ENCODE data around the gene CNPPD1. TPM values are rescaled to one million over a fixed set of nuclear protein-coding genes. Genes with fewer than 3 reads are reported as not detected.

CNPPD1 gene
- total RNA-seq, 1 donor from 2014 or later: 61.5 TPM

DNA sequence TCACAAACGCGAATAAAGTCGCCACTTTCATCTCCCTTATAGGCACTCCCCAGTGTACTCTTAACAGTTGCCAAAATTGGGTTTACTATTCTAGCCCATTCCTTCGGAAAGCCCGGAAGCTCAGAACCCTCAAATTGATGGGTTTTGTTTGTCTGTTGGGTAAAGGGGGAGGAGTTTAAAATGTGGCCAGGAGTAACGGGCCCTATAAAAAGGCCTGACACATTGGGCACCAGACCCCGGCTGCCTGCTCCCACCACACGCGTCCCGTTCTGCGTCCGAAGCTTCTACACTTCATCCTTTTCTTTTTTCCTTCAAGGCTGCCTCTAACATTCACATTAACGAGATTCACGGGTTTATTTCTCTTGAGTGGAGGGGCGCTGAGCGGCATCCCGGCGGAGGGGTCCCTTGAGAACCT is 16.9 kb downstream of the CNPPD1 start:
- Mint-ChIP-seq H3K9me3 (ENCODE audit: unreplicated experiment) (peaks cover 5% of the 10 kb centered on the region), H3K4me1 (ENCODE audit: low read depth, unreplicated experiment) (peaks cover 8% of the 10 kb centered on the region), H3K36me3 (ENCODE audit: unreplicated experiment) (no peaks in the 10 kb centered on the region), H3K27me3 (ENCODE audit: unreplicated experiment) (peaks cover 9% of the 10 kb centered on the region), H3K4me3 (ENCODE audit: unreplicated experiment) (peak overlapping the region; percentile 90), H3K27ac (ENCODE audit: unreplicated experiment) (peak overlapping the region; percentile 94)
- no peak for DNase-seq
- TF ChIP-seq, protein P1, sequence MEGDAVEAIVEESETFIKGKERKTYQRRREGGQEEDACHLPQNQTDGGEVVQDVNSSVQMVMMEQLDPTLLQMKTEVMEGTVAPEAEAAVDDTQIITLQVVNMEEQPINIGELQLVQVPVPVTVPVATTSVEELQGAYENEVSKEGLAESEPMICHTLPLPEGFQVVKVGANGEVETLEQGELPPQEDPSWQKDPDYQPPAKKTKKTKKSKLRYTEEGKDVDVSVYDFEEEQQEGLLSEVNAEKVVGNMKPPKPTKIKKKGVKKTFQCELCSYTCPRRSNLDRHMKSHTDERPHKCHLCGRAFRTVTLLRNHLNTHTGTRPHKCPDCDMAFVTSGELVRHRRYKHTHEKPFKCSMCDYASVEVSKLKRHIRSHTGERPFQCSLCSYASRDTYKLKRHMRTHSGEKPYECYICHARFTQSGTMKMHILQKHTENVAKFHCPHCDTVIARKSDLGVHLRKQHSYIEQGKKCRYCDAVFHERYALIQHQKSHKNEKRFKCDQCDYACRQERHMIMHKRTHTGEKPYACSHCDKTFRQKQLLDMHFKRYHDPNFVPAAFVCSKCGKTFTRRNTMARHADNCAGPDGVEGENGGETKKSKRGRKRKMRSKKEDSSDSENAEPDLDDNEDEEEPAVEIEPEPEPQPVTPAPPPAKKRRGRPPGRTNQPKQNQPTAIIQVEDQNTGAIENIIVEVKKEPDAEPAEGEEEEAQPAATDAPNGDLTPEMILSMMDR (IDR thresholded peaks at IDR 0.05; ENCODE audit: partially characterized antibody, unreplicated experiment): no peak

DNA sequence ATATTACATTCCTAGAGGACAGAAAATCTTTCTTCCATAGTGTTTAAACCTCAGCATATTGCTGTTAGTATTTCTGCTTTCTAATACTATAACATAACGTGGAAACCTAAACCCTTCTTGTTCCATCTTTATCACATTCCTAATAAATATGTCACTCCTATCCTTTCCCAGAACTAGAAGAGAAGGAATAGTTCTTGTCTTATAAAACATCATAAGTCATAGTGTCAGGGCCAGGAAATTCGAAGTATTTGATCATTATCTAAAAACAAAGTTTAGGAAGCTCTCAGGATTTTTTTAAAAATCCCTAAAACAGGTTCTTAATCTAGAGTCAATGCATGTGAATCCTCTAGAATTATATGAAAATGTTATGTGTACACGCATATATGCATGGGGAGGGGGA is 18.1 kb downstream of the CNPPD1 start:
- TF ChIP-seq, protein P1 (IDR thresholded peaks at IDR 0.05; ENCODE audit: partially characterized antibody, unreplicated experiment): no peak
- Mint-ChIP-seq H3K9me3 (ENCODE audit: unreplicated experiment) (peaks cover 5% of the 10 kb centered on the region), H3K4me3 (ENCODE audit: unreplicated experiment) (peak overlapping the region; percentile 48), H3K36me3 (ENCODE audit: unreplicated experiment) (no peaks in the 10 kb centered on the region), H3K4me1 (ENCODE audit: low read depth, unreplicated experiment) (peaks cover 8% of the 10 kb centered on the region), H3K27me3 (ENCODE audit: unreplicated experiment) (peaks cover 9% of the 10 kb centered on the region), H3K27ac (ENCODE audit: unreplicated experiment) (no peak overlapping the region)
- DNase-seq: no peak

DNA sequence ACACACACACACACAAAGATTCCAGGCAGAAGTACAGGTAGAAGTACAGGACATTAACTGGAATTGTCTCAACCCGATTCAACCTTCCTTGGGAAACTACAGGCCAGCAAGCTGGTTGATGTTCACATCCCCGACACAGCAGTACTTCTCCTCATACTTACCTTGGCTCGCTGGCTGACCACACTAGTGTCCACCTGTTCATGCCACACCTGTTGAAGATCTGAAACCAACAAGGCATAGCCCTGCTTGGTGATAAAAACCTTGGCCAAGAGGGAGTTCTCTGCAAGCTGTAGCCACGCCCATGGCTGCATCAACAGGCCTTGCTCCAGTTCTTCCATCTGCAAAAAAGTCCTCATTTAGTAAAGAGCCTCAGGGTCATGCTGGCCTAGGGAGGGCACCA is 18.7 kb downstream of the CNPPD1 start:
- H3K4me3 Mint-ChIP-seq (ENCODE audit: unreplicated experiment): no peak overlapping the region
- H3K36me3 Mint-ChIP-seq (ENCODE audit: unreplicated experiment): no peaks in the 10 kb centered on the region
- no peak overlapping the region for H3K27ac Mint-ChIP-seq (ENCODE audit: unreplicated experiment)
- H3K27me3 Mint-ChIP-seq (ENCODE audit: unreplicated experiment): peaks cover 9% of the 10 kb centered on the region
- H3K4me1 Mint-ChIP-seq (ENCODE audit: low read depth, unreplicated experiment): peaks cover 8% of the 10 kb centered on the region
- H3K9me3 Mint-ChIP-seq (ENCODE audit: unreplicated experiment): peaks cover 5% of the 10 kb centered on the region
- no peak for DNase-seq
- TF ChIP-seq, protein P1 (IDR thresholded peaks at IDR 0.05; ENCODE audit: partially characterized antibody, unreplicated experiment): no peak

DNA sequence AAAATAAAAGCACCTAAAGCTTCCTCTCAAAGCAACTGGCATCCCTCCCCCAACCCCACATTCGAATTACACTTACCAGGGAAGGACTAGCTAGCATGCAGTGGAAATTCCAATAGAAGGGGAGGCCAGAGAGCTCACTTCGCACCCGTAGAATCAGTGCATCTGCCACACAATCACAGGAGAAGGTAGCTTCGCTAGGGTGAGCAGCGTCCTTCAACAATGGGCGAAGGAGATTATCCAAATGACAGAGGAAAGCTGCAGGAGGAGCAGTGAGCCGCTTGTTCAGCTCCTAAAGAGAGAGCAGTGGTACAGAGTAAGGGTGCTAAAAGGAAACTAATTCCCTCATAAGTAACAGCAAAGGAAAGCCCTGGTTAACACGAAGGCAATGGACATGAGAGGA is 19.3 kb downstream of the CNPPD1 start:
- H3K27me3 Mint-ChIP-seq (ENCODE audit: unreplicated experiment): peaks cover 9% of the 10 kb centered on the region
- H3K36me3 Mint-ChIP-seq (ENCODE audit: unreplicated experiment): no peaks in the 10 kb centered on the region
- DNase-seq: no peak
- H3K9me3 Mint-ChIP-seq (ENCODE audit: unreplicated experiment): peaks cover 5% of the 10 kb centered on the region
- TF ChIP-seq, protein P1 (IDR thresholded peaks at IDR 0.05; ENCODE audit: partially characterized antibody, unreplicated experiment): no peak
- no peak overlapping the region for H3K4me3 Mint-ChIP-seq (ENCODE audit: unreplicated experiment)
- H3K27ac Mint-ChIP-seq (ENCODE audit: unreplicated experiment): no peak overlapping the region
- H3K4me1 Mint-ChIP-seq (ENCODE audit: low read depth, unreplicated experiment): peaks cover 8% of the 10 kb centered on the region

DNA sequence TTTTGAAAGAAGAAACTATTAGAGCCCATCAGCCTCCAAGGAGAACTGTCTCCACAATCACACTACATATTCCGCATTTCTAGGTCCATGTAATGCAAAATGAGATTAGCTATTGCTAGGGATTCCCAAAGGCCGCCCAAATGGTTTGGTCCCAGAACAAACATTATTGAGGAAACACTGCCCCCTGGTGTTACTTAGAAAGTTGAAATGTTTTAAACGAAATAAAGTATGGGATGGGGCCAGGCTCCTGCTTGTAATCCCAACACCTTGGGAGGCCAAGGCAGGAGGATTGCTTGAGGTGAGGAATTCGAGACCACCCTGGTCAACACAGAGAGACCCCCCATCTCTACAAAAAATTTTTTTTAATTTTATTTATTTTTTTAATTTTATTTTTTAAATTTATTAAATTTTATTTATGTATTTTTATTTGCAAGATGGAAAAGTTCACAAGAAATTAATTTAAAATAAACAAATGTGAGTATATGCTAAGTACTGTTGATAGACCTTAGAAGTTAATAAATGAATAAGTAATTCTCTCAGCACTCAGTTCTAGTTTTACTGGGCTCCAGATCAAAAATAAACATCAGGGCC is 21.6 kb downstream of the CNPPD1 start:
- Mint-ChIP-seq H3K27me3 (ENCODE audit: unreplicated experiment) (peaks cover 5% of the 10 kb centered on the region), H3K4me1 (ENCODE audit: low read depth, unreplicated experiment) (peaks cover 8% of the 10 kb centered on the region), H3K9me3 (ENCODE audit: unreplicated experiment) (peaks cover 3% of the 10 kb centered on the region), H3K4me3 (ENCODE audit: unreplicated experiment) (no peak overlapping the region), H3K27ac (ENCODE audit: unreplicated experiment) (no peak overlapping the region), H3K36me3 (ENCODE audit: unreplicated experiment) (no peaks in the 10 kb centered on the region)
- DNase-seq: no peak
- TF ChIP-seq, protein P1 (IDR thresholded peaks at IDR 0.05; ENCODE audit: partially characterized antibody, unreplicated experiment): peak; percentile 87
